Spleen (tissue), 11 donors: Measurements from ENCODE around the gene SLC16A8. TPM values are rescaled to one million over a fixed set of nuclear protein-coding genes. Genes with fewer than 3 reads are reported as not detected.

ENCODE experiments used
- DNase-seq: peaks from one replicate; pipeline ENCODE4 v3.0.0-alpha.2; 2020
- H3K27ac ChIP-seq, 8 donors: fragments of 200-600 bp; sonication (generic) in 7 of 8; 1 replicate in 4 of 8; 2 replicates in 4 of 8; pipeline versions ENCODE4 v1.5.0 to v1.8.0; 2016 to 2021; ENCODE audit warnings: inconsistent platforms in 4 of 8, mild to moderate bottlenecking in 4 of 8, moderate library complexity in 1 of 8
- H3K27me3 ChIP-seq, 7 donors: fragments of 200-600 bp; sonication (generic) in 6 of 7; replicated peaks in 1 of 7; 1 replicate in 4 of 7; 2 replicates in 3 of 7; pipeline versions ENCODE4 v1.5.0 to v1.8.0; 2016 to 2021; ENCODE audit warnings: inconsistent platforms in 3 of 7, mild to moderate bottlenecking in 1 of 7
- H3K36me3 ChIP-seq, 6 donors: fragments of 200-600 bp; sonication (generic) in 5 of 6; 1 replicate in 4 of 6; 2 replicates in 2 of 6; pipeline versions ENCODE4 v1.5.0 to v1.8.0; 2016 to 2021; ENCODE audit warnings: inconsistent platforms in 2 of 6
- H3K4me1 ChIP-seq, 6 donors: fragments of 200-600 bp; sonication (generic) in 5 of 6; 1 replicate in 3 of 6; 2 replicates in 3 of 6; pipeline versions ENCODE4 v1.5.0 to v1.8.0; 2016 to 2021; ENCODE audit warnings: inconsistent platforms in 3 of 6
- H3K4me3 ChIP-seq, 8 donors: fragments of 200-600 bp; sonication (generic) in 7 of 8; 1 replicate in 4 of 8; 2 replicates in 4 of 8; pipeline versions ENCODE4 v1.5.0 to v1.8.0; 2016 to 2021; ENCODE audit warnings: inconsistent platforms in 4 of 8, mild to moderate bottlenecking in 4 of 8, moderate library complexity in 2 of 8
- H3K9me3 ChIP-seq, 8 donors: fragments of 200-600 bp; sonication (generic) in 7 of 8; 1 replicate in 4 of 8; 2 replicates in 4 of 8; pipeline versions ENCODE4 v1.5.0 to v1.8.0; 2016 to 2021; ENCODE audit warnings: inconsistent platforms in 4 of 8
- POLR2A ChIP-seq, 3 donors: fragments of 450-650 bp; IDR thresholded peaks; one replicate each; pipeline ENCODE4 v1.5.1; 2017; ENCODE audit warnings: antibody characterized with exemption in 3 of 3, mild to moderate bottlenecking in 1 of 3
- POLR2AphosphoS5 ChIP-seq, 3 donors: sonication (generic); formaldehyde crosslinking; IDR thresholded peaks; one replicate each; pipeline ENCODE4 v1.5.1; 2017; ENCODE audit warnings: antibody characterized with exemption in 3 of 3
- WGBS, 5 donors: extraction: QIAGEN DNeasy Blood & Tissue Kit in 3 of 5; methylation state at CpG; one replicate each; pipeline versions ENCODE4 v1.1.5 to v1.1.7; 2013 to 2018; 5-methylcytosine and 5-hydroxymethylcytosine counted together
- intact Hi-C: fragments of 100-400 bp; cut with DNase I; formaldehyde crosslinking; loops from one replicate; pipeline ENCODE4 v1.15.0; 2023; ENCODE audit warnings: low total_unique reads
- polyA plus RNA-seq, 3 donors: library from polyadenylated mRNA; stranded (reverse); fragments of 200-250 nt; gene quantifications; one replicate each; pipeline ENCODE4 v1.2.1, GENCODE V29; 2013
- total RNA-seq, 7 donors: library from RNA; depleted of rRNA in 3 of 7; stranded (reverse); fragments of >200 nt in 3 of 7; fragmentation: NEBNext Ultra II Directional in 4 of 7; extraction: Animal tissue kit (Norgen Biotek cat#: 25700) in 4 of 7; gene quantifications; one replicate each; pipeline versions ENCODE4 v1.1.0 to v1.2.1, GENCODE V29; 2016 to 2021
- TF ChIP-seq, protein P1 (sequence below), 11 experiments: fragments of 200-600 bp in 7 of 11; fragments of 450-650 bp in 4 of 11; sonication (generic) in 4 of 11; IDR thresholded peaks in 8 of 11; conservative IDR thresholded peaks in 3 of 11; 1 replicate in 7 of 11; 2 replicates in 4 of 11; pipeline versions ENCODE4 v1.4.0 to v1.8.0; 2016 to 2021; ENCODE audit warnings: antibody characterized with exemption in 11 of 11, inconsistent platforms in 4 of 11, mild to moderate bottlenecking in 1 of 11
- donor health status: healthy with polysubstance abuse.
- donor health status: DM: no; HTN: no; CAD: no; lungs with moderate emphysema.
- donor health status: DM: no; HTN: no; CAD: no.
- donor health status: Bipolar disorder and iron deficiency.
- donor health status: healthy.
- donor health status: DM: no; HTN: no; CAD: no.
- donor health status: DM: yes; HTN: yes; CAD: no.

SLC16A8 gene
- total and polyA plus RNA-seq, 10 donors, result 0.22 to 1.2 (median 0.68) TPM; not detected in 4

DNA sequence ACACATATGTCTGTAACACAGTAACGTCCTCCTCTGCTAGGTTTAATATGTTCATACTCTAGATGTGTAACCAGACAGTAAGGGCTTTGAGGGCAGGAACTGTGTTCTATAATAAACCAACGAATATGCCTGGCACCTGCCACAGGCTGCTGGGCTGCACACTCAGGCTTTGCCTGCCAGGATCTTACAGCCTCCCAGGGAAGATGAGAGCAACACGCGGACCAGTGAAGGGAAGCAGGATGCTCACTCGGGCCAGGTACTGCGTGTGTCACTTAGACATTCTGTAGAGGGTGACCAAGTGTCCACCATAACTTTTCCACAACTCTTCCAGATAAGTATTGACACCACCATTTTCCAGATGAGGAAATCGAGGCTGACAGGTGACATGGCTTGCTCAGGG, 48.2 kb upstream of the SLC16A8 start:
- WGBS, 5 donors, result 94 to 97% (median 94%) methylated on average over 7 of the region's 7 CpGs
- no peaks in the 10 kb centered on the region for H3K27me3 ChIP-seq
- H3K4me1 ChIP-seq, result peaks cover 0 to 12% (median 0%) of the 10 kb centered on the region in 6 donors
- peak overlapping the region in 1 of 8 donors; percentile 26 for H3K27ac ChIP-seq
- no peak overlapping the region for H3K4me3 ChIP-seq
- TF ChIP-seq POLR2AphosphoS5 (IDR thresholded peaks at IDR 0.05) (no peak), POLR2A (IDR thresholded peaks at IDR 0.05) (no peak)
- TF ChIP-seq, protein P1, sequence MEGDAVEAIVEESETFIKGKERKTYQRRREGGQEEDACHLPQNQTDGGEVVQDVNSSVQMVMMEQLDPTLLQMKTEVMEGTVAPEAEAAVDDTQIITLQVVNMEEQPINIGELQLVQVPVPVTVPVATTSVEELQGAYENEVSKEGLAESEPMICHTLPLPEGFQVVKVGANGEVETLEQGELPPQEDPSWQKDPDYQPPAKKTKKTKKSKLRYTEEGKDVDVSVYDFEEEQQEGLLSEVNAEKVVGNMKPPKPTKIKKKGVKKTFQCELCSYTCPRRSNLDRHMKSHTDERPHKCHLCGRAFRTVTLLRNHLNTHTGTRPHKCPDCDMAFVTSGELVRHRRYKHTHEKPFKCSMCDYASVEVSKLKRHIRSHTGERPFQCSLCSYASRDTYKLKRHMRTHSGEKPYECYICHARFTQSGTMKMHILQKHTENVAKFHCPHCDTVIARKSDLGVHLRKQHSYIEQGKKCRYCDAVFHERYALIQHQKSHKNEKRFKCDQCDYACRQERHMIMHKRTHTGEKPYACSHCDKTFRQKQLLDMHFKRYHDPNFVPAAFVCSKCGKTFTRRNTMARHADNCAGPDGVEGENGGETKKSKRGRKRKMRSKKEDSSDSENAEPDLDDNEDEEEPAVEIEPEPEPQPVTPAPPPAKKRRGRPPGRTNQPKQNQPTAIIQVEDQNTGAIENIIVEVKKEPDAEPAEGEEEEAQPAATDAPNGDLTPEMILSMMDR (IDR thresholded peaks at IDR 0.05 in 8 of 11, conservative IDR thresholded peaks at IDR 0.05 in 3 of 11), result no peak
- H3K36me3 ChIP-seq, result peaks cover 0 to 97% (median 34%) of the 10 kb centered on the region in 6 donors
- intact Hi-C loops, result no loop called here
- peak; percentile 65 for DNase-seq
- no peaks in the 10 kb centered on the region for H3K9me3 ChIP-seq

DNA sequence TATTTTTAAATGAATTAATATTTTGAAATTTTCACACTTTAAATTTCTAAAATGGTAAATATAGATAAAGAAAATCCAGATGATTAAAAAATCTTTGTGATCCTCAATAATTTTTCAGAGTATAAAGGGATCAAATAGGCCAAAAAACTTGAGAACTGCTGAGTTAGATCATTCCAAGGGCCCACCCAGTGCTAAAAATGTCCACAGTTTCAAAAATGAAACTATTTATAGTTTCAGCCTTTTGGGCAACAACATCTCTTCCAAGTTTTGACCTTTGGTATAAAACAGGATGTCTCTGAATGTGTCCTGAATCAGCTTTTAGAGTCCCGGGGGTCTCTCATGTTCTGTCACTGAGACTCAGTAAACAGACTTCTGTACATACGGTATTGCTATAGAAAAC, 47.4 kb upstream of the SLC16A8 start:
- Histone ChIP-seq H3K9me3 (no peaks in the 10 kb centered on the region), H3K27me3 (no peaks in the 10 kb centered on the region), H3K4me3 (no peak overlapping the region), H3K27ac (peak overlapping the region in 2 of 8 donors; percentile 26), H3K4me1 (peaks cover 0 to 12% (median 0%) of the 10 kb centered on the region in 6 donors), H3K36me3 (peaks cover 0 to 100% (median 34%) of the 10 kb centered on the region in 6 donors)
- intact Hi-C loops, result no loop called here
- no peak for TF ChIP-seq POLR2AphosphoS5 (IDR thresholded peaks at IDR 0.05)
- TF ChIP-seq, protein P1 (IDR thresholded peaks at IDR 0.05 in 8 of 11, conservative IDR thresholded peaks at IDR 0.05 in 3 of 11), result no peak
- TF ChIP-seq POLR2A (IDR thresholded peaks at IDR 0.05), result no peak
- WGBS, 5 donors, result 60 to 82% (median 66%) methylated on average over 2 of the region's 2 CpGs
- no peak for DNase-seq

DNA sequence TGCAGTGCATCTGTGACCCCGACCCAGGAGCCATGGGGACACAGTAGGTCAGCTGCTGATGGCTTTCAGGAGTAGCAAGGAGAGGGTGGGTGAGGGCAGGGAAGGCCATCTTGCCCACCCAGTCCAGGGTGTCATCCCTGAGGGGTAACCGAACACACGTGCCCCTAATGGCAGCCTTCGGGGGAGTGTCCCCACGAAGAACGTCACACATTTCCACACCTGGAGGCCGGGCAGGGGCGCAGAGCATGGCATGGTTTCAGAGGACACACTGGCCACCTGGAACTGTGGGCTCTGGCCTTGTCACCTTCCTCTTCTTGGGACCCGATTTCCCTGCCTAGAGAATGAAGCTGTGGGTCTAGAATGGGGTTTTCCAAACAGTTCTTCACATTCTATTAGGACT, 45.9 kb upstream of the SLC16A8 start:
- DNase-seq, result no peak
- Histone ChIP-seq H3K27me3 (no peaks in the 10 kb centered on the region), H3K27ac (no peak overlapping the region), H3K4me3 (no peak overlapping the region), H3K4me1 (peaks cover 0 to 12% (median 0%) of the 10 kb centered on the region in 6 donors), H3K9me3 (no peaks in the 10 kb centered on the region), H3K36me3 (peaks cover 0 to 100% (median 29%) of the 10 kb centered on the region in 6 donors)
- TF ChIP-seq, protein P1 (IDR thresholded peaks at IDR 0.05 in 8 of 11, conservative IDR thresholded peaks at IDR 0.05 in 3 of 11), result no peak
- TF ChIP-seq POLR2A (IDR thresholded peaks at IDR 0.05) (no peak), POLR2AphosphoS5 (IDR thresholded peaks at IDR 0.05) (no peak)
- intact Hi-C loops, result loop anchor here (10.0 kb wide), 1 partner anchor 95 kb away; no protein-coding TSS in a partner anchor
- 87 to 92% (median 90%) methylated on average over 5 to 9 of the region's 9 CpGs for WGBS, 5 donors

DNA sequence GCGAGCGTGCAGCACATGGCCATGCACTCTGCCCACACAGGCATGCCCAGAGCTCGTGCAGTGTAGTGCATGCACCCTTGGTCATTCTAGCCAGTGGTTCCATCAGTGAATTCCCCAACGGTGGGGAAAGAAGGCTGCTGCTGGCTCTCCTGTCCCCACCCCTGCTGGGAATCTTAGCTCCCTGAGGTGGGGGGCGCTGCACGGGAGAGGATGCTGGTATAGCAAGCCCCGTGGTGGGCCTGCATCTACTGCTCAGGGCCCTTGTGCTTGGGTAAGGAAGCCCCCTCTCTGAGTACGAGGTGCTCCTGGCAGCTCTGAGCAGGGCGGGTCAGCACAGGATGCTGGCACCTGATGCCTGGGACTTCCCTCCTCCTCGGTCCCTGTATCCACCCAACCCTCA, 45.0 kb upstream of the SLC16A8 start:
- Histone ChIP-seq H3K9me3 (no peaks in the 10 kb centered on the region), H3K36me3 (peaks cover 0 to 96% (median 27%) of the 10 kb centered on the region in 6 donors), H3K27ac (no peak overlapping the region), H3K27me3 (no peaks in the 10 kb centered on the region), H3K4me1 (peaks cover 0 to 12% (median 0%) of the 10 kb centered on the region in 6 donors), H3K4me3 (no peak overlapping the region)
- intact Hi-C loops, result loop anchor here (10.0 kb wide), 1 partner anchor 96 kb away; no protein-coding TSS in a partner anchor
- TF ChIP-seq POLR2A (IDR thresholded peaks at IDR 0.05), result no peak
- TF ChIP-seq POLR2AphosphoS5 (IDR thresholded peaks at IDR 0.05), result no peak
- TF ChIP-seq, protein P1 (IDR thresholded peaks at IDR 0.05 in 8 of 11, conservative IDR thresholded peaks at IDR 0.05 in 3 of 11), result no peak
- DNase-seq, result no peak
- 79 to 98% (median 87%) methylated on average over 2 to 10 of the region's 10 CpGs for WGBS, 5 donors
